BE2C (cell line): ENCODE measurements around the gene PPP4C.

Experiments used
- DNase-seq: peaks from one replicate; pipeline ENCODE4 v3.0.0-alpha.2; 2020
- H3K27me3 ChIP-seq: fragments of 250-450 bp; sonication (Bioruptor Pico); 2 replicates; pipeline ENCODE4 v1.5.1; 2020; ENCODE audit warnings: mild to moderate bottlenecking
- H3K36me3 ChIP-seq: fragments of 250-450 bp; sonication (Bioruptor Pico); 2 replicates; pipeline ENCODE4 v1.5.1; 2020; ENCODE audit warnings: mild to moderate bottlenecking
- H3K4me1 ChIP-seq: fragments of 250-450 bp; sonication (Bioruptor Pico); 2 replicates; pipeline ENCODE4 v1.5.1; 2020
- H3K4me3 ChIP-seq: 2 replicates; pipeline ENCODE4 v1.5.1; 2011; ENCODE audit warnings: low read depth, low read length
- H3K9me3 ChIP-seq: fragments of 250-450 bp; sonication (Bioruptor Pico); 2 replicates; pipeline ENCODE4 v1.5.1; 2020
- CTCF ChIP-seq: IDR thresholded peaks from 2 replicates; pipeline ENCODE4 v1.5.1; 2012; ENCODE audit warnings: mild to moderate bottlenecking, low read depth, low read length

The PPP4C gene

GRCh38 chr16:30070490-30070889, 5.3 kb upstream of the PPP4C start:
- H3K27me3 ChIP-seq: no peaks in the 10 kb centered on the region
- H3K4me1 ChIP-seq: no peaks in the 10 kb centered on the region
- no peak overlapping the region for H3K4me3 ChIP-seq
- peaks cover 73% of the 10 kb centered on the region for H3K36me3 ChIP-seq
- TF ChIP-seq CTCF: no peak
- no peaks in the 10 kb centered on the region for H3K9me3 ChIP-seq
- DNase-seq: no peak

GRCh38 chr16:30076276-30076791, 540 bp downstream of the PPP4C start:
- no peak for TF ChIP-seq CTCF
- peak overlapping the region; percentile 93 for H3K4me3 ChIP-seq
- no peaks in the 10 kb centered on the region for H3K9me3 ChIP-seq
- no peak for DNase-seq
- H3K36me3 ChIP-seq: peaks cover 52% of the 10 kb centered on the region
- H3K27me3 ChIP-seq: no peaks in the 10 kb centered on the region
- no peaks in the 10 kb centered on the region for H3K4me1 ChIP-seq

GRCh38 chr16:30077656-30078055, 1.9 kb downstream of the PPP4C start:
- H3K4me3 ChIP-seq: no peak overlapping the region
- no peaks in the 10 kb centered on the region for H3K27me3 ChIP-seq
- H3K9me3 ChIP-seq: no peaks in the 10 kb centered on the region
- no peak for TF ChIP-seq CTCF
- no peak for DNase-seq
- peaks cover 50% of the 10 kb centered on the region for H3K36me3 ChIP-seq
- no peaks in the 10 kb centered on the region for H3K4me1 ChIP-seq

GRCh38 chr16:30078744-30079143, 3.0 kb downstream of the PPP4C start:
- DNase-seq: no peak
- H3K4me1 ChIP-seq: no peaks in the 10 kb centered on the region
- TF ChIP-seq CTCF: no peak

DNA sequence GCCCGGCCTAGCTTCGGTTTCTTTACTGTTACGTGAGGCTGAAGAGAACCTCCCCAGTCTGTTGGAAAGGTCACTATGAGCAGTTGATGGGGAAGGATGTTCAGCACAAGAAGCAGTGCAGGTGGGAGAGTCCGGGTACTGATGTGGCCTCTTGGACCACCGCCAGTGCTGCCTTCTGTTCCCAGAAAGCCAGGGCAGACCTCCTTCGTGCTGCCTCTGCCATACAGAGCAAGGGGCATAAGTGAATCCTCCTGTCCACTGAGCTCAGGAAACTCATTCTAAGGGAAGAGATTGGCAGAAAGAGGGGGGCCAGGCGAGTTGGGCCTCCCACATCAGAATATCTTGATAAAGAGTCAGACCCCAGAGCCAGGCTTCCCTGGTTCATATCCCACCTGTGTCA, 3.7 kb downstream of the PPP4C start:
- no peaks in the 10 kb centered on the region for H3K9me3 ChIP-seq
- no peaks in the 10 kb centered on the region for H3K27me3 ChIP-seq
- no peak for TF ChIP-seq CTCF
- no peak for DNase-seq
- H3K4me3 ChIP-seq: no peak overlapping the region
- H3K36me3 ChIP-seq: peaks cover 64% of the 10 kb centered on the region
- no peaks in the 10 kb centered on the region for H3K4me1 ChIP-seq

More at GRCh38 chr16:30078744-30079143, 3.0 kb downstream of the PPP4C start:
- no peak overlapping the region for H3K4me3 ChIP-seq
- no peaks in the 10 kb centered on the region for H3K9me3 ChIP-seq
- peaks cover 57% of the 10 kb centered on the region for H3K36me3 ChIP-seq
- H3K27me3 ChIP-seq: no peaks in the 10 kb centered on the region

- H3K9me3 ChIP-seq: no peaks in the 10 kb centered on the region
- DNase-seq: no peak
- peaks cover 5% of the 10 kb centered on the region; the same call in 1 of the 2 replicates for H3K4me1 ChIP-seq
- TF ChIP-seq CTCF: peak; percentile 35; the same call in 1 of the 2 replicates
- H3K27me3 ChIP-seq: no peaks in the 10 kb centered on the region
- no peak overlapping the region for H3K4me3 ChIP-seq
- peaks cover 76% of the 10 kb centered on the region for H3K36me3 ChIP-seq
Measured at GRCh38 chr16:30082545-30083090, 6.8 kb downstream of the PPP4C start.
